ACHN (cell line): ENCODE measurements around the gene CAPN5.
A peak's percentile ranks its signal among the peaks of the same experiment; 100 is the strongest.

Source experiments
- DNase-seq: peaks from one replicate; pipeline ENCODE4 v3.0.0-alpha.2; 2015
- in situ Hi-C: cut with HindIII; loops from 2 replicates; pipeline ENCODE4 v1.10.0; 2017; ENCODE audit warnings: low sequenced_read_pairs, low pct_ligation_motif_present, low pct_unique_long_range_greater_than_20kb

Gene CAPN5

DNA sequence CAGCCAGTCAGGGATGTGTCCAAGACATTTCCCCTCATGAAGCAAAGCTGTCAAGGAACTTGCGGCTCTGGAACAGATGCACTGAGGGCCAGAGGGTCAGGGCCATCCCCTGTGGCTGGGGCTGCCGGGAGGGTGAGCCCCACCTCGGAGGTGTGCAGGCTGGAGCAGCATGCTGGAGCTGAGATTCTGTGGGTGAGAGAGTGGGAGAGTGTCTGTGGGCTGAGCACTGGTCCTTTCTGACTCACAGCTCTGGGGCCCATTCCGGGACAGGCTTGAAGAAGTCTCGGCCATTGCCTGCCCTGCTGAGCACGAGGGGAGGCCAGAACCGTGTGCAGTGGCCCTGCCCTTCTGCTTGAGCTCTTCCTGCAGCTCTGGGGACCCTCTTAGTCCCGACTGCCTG lies 38.0 kb downstream of the CAPN5 start:
- DNase-seq: no peak
- in situ Hi-C loops: no loop called here

DNA sequence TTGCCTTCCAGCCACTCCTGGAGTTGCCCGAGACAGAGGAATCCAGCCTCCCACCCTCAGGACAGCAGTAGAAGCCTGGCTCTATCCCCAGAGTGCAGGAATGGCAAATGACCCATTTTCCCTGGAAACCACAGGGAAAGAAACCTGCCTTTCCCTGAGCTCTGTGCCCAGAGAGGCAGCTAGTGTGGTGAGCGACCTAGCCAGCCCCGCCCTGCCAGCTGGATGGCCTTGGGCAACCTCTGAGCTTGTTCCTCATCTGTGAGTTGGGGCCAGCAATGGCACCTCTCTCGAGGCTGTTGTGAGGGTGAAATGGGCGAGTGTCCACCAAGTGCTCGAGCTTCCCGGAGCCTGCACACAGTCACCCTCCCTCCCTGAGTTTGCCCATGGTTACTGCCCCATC lies 39.5 kb downstream of the CAPN5 start:
- in situ Hi-C loops: no loop called here
- peak; percentile 2 for DNase-seq

DNA sequence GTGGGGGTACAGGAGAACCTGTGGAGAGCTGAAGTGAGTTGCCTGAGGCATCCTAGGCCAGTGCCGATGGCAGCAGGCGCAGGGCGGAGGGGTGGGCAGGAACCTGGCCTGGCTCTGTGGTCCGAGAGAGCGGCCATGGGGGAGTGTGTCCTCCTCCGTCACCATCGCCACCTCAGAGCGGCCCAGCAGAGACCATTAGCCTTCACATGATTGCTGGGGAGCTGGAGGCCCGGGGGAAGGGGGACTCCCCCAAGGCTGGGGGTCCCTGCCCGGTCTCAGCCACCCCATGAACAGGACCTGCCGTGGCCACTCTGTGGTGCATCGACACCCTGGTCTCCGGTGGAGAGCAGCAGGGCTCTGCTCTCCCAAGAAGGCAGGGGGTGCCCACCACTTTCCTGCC lies 40.0 kb downstream of the CAPN5 start:
- DNase-seq: no peak
- in situ Hi-C loops: no loop called here

DNA sequence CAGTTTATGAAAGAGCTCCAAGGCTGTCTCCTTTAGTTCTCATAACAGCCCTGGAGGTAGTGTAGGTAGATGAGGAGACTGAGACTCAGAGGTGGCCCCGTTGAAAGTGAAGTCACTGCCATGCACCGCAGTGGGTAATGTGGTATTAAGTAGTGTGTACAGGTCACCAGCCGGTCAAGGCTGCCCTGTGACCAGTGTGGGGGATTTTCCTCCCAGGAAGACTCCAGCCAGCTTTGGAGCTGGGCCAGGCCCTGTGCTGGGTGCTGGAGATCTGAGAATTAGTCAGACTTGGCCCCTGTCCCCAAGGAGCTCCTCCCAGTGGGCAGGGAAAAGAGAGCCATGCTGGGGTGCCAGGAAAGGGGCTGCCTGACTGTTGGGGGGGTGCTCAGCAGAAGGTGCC lies 41.2 kb downstream of the CAPN5 start:
- DNase-seq: peak; percentile 90
- in situ Hi-C loops: no loop called here

- in situ Hi-C loops: no loop called here
Observed at GRCh38 chr11:77108436-77108835, 41.7 kb downstream of the CAPN5 start.

DNA sequence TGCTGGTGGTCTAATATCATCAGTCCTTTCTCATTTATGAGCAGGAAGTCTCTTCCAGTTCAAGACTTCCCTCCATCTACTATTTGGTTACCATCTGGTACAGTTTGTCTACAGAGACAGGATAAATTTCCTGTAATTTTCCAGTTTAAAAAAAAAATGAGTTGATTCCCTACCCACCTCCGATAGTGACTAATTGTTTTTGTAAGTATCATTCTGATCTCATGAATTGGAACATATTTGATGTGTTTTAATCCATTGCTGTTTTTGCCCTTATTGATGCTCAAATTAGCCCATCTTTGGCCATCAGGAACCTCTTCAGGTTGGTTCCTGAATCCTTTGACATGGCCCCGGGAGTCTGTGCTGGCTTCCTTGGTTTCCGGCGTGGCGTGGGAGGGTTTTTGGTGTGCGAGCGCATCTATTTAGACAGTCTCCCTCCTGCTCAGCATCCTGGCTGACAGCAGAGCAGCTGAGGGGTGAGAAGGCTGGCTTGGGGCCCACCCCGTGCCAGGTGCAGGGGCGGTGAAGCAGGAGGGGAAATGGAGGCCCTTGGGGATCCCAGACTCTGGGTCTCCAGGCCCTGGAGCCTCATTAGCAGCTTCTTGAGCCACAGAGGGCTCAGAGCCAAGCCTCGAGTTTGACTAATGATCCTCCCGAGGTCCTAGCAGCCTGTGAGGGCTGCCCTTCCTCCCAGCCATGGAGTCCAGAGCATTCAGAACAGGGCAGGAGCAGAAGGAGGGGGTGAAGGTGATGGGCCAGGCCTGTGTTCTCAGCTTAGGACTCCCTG lies 42.7 kb downstream of the CAPN5 start:
- peak; percentile 17 for DNase-seq
- in situ Hi-C loops: no loop called here

More at GRCh38 chr11:77108436-77108835, 41.7 kb downstream of the CAPN5 start:
- DNase-seq: no peak

DNA sequence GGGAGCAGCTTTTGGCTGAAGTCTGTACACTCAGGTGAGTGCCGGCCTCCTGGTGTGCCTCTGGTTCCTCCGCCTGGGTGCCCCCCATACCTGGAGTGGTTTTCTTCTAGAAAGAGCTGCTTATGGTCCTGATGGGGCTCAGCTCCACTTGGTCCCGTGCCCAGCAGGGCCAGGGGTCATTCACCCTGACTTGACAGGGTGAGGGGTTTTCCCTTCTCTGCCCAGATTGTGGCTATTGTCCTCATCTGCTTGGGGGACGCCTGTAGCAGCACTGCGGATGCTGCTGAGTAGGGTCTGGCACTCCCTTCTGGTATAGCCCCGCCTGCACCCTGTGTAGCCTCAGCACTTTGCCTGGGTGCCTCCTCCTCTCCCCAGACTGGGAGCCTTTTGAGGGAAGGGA lies 44.1 kb downstream of the CAPN5 start:
- in situ Hi-C loops: no loop called here
- DNase-seq: no peak

DNA sequence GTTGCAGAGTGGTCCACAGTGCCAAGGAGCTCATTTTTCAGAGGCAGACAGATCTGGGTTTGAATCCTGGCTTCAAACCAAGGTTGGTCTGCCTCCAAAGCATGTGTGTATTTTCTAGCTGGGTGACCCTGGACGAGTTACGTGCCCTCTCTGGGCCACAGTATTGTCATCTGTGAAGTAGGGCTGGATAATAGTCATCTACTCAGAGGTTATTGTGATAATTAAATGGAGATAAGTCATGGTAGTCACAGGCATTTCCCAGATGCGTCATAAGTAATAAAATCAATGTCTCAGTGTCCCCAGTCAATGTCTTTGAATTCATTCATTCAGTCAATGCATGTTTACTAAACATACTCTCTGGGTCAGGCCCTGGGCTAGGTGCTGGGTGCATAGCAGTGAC lies 44.5 kb downstream of the CAPN5 start:
- in situ Hi-C loops: no loop called here
- no peak for DNase-seq

DNA sequence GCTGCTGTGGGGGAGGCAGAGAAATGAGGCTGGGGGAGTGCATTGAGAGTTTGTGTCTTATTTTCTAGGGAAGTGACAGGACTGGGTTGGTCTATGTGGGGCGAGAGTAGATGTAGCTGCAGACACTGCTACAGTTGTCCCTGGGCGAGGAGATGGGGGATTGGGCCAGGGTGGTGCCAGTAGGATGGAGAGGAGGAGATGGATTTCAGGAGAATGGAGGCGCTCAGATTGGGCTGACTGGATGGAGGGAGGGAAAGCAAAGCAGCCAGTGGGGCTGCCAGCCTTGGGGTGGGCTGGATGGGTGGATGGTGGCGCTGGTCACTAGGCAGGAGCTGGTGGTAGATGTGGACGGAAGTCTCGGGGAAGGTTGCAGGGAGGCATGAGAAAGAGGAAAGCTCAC lies 45.2 kb downstream of the CAPN5 start:
- DNase-seq: no peak
- in situ Hi-C loops: no loop called here

GRCh38 chr11:77112641-77113381 lies 46.0 kb downstream of the CAPN5 start:
- no peak for DNase-seq
- in situ Hi-C loops: no loop called here

- peak; percentile 45 for DNase-seq
- in situ Hi-C loops: no loop called here
Observed at GRCh38 chr11:77113382-77114088, 46.8 kb downstream of the CAPN5 start.

- in situ Hi-C loops: no loop called here
- no peak for DNase-seq
Observed at GRCh38 chr11:77114089-77114463, 47.3 kb downstream of the CAPN5 start.

DNA sequence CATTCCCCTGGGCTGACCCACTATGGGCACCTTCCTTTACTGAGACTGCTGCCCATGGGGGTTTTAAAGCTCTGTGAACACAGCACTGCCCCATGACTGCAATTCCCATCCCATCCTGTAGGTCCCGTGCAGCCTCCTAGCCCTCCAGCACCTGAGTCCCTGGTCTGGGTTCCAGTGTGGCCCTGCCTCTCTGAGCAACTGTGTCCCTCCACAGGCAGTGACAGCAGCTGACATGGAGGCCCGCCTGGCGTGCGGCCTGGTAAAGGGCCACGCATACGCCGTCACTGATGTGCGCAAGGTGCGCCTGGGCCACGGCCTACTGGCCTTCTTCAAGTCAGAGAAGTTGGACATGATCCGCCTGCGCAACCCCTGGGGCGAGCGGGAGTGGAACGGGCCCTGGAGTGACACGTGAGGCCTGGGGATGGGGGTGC lies 48.4 kb downstream of the CAPN5 start:
- DNase-seq: peak; percentile 5
- in situ Hi-C loops: no loop called here

DNA sequence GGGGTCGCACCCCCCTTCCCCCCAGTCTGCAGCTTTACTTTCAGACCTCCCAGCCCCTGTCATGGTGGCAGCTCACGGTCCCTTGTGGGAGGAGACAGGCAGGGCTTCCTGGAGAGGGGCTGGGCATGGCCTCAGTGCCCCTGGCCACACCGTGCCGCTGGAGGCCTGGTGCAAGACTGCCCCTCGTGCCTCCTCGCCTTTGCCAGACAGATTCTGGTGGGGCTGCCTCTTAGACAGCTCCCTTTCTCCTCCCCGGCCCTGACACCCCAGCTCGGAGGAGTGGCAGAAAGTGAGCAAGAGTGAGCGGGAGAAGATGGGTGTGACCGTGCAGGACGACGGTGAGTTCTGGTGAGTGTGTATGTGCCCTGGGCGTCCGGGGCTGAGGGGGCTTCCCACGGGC lies 49.2 kb downstream of the CAPN5 start:
- DNase-seq: no peak
- in situ Hi-C loops: no loop called here

- no peak for DNase-seq
- in situ Hi-C loops: no loop called here
Observed at GRCh38 chr11:77117492-77117891, 50.7 kb downstream of the CAPN5 start.

DNA sequence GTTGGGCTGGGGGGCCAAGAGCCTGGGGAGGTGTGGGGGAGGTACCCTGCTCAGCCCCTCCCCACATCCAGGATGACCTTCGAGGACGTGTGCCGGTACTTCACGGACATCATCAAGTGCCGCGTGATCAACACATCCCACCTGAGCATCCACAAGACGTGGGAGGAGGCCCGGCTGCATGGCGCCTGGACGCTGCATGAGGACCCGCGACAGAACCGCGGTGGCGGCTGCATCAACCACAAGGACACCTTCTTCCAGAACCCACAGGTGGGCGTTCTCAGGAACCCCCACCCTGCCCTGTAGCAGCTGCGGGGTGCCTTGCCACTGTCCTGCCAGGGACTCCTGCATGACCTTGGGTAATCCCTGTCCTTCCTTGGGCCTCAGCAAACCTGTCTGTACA lies 51.3 kb downstream of the CAPN5 start:
- in situ Hi-C loops: no loop called here
- DNase-seq: no peak

GRCh38 chr11:77118971-77119370 lies 52.2 kb downstream of the CAPN5 start:
- no peak for DNase-seq
- in situ Hi-C loops: no loop called here

GRCh38 chr11:77119531-77119936 lies 52.8 kb downstream of the CAPN5 start:
- in situ Hi-C loops: no loop called here
- DNase-seq: no peak

GRCh38 chr11:77120571-77120970 lies 53.8 kb downstream of the CAPN5 start:
- in situ Hi-C loops: no loop called here

More at GRCh38 chr11:77120571-77120970, 53.8 kb downstream of the CAPN5 start:
- no peak for DNase-seq
